Panc1 (cell line): ENCODE data around the gene ADGRB3. TPM values are rescaled to one million over a fixed set of nuclear protein-coding genes. Genes with fewer than 3 reads are reported as not detected.

Experiments used
- ATAC-seq: fragments of 200-7000 bp; cut with Tn5 transposase; 2 replicates; pipeline ENCODE4 v1.9.1; 2020; ENCODE audit warnings: mild to moderate bottlenecking, moderate library complexity
- BruUV-seq: library from RNA; stranded (reverse); fragments of 400-500 nt; replicated peaks from 2 replicates; lab custom pipeline; 2021; lab: Mats Ljungman, UMichigan
- CTCF ChIA-PET: fragments of 300-600 bp; sonication (Branson Sonifier 250); formaldehyde crosslinking; loops from one replicate; lab custom pipeline; 2022; ENCODE audit warnings: antibody characterized with exemption; lab: Charles Lee
- POLR2A ChIA-PET: fragments of 300-600 bp; sonication (Branson Sonifier 250); formaldehyde crosslinking; loops from one replicate; lab custom pipeline; 2022; ENCODE audit warnings: antibody characterized with exemption; lab: Charles Lee
- DNase-seq: peaks from one replicate; pipeline ENCODE4 v3.0.0-alpha.2; 2010; ENCODE audit warnings: low read depth, low spot score
- H3K27ac ChIP-seq: 2 replicates; pipeline ENCODE4 v1.5.1; 2011; ENCODE audit warnings: mild to moderate bottlenecking, low read length, inconsistent platforms
- H3K27me3 ChIP-seq: fragments of 200-500 bp; sonication (Bioruptor generic); 2 replicates; pipeline ENCODE4 v1.6.0; 2014; ENCODE audit warnings: low read length, inconsistent platforms; ENCODE audit not compliant: control insufficient read depth, insufficient read depth
- H3K36me3 ChIP-seq: fragments of 200-500 bp; sonication (Bioruptor generic); 2 replicates; pipeline ENCODE4 v1.5.1; 2014; ENCODE audit warnings: inconsistent platforms, mild to moderate bottlenecking, low read length, moderate library complexity; ENCODE audit not compliant: control insufficient read depth, insufficient read depth
- H3K4me1 ChIP-seq: 2 replicates; pipeline ENCODE4 v1.5.1; 2011; ENCODE audit warnings: inconsistent platforms, mild to moderate bottlenecking, low read length, moderate library complexity; ENCODE audit not compliant: control insufficient read depth, insufficient read depth
- H3K4me3 ChIP-seq, 2 experiments: 2 replicates each; pipeline ENCODE4 v1.5.1; 2011 to 2012; ENCODE audit warnings: low read depth in 2 of 2, low read length in 2 of 2, mild to moderate bottlenecking in 2 of 2, inconsistent platforms in 1 of 2, moderate library complexity in 1 of 2
- H3K9me3 ChIP-seq: fragments of 200-500 bp; sonication (Bioruptor generic); 2 replicates; pipeline ENCODE4 v1.5.1; 2014; ENCODE audit warnings: low read depth, mild to moderate bottlenecking, inconsistent platforms, low read length, moderate library complexity; ENCODE audit not compliant: control insufficient read depth, insufficient read depth
- POLR2AphosphoS5 ChIP-seq: IDR thresholded peaks from 2 replicates; pipeline ENCODE4 v1.6.1; 2012; ENCODE audit warnings: mild to moderate bottlenecking, low read depth, low read length, moderate library complexity
- REST ChIP-seq, 2 experiments: IDR thresholded peaks; 2 replicates each; pipeline ENCODE4 v1.6.1; 2011 to 2012; ENCODE audit warnings: low read depth in 2 of 2, control low read depth in 1 of 2, low read length in 1 of 2, mild to moderate bottlenecking in 1 of 2, moderate library complexity in 1 of 2; ENCODE audit not compliant: insufficient read depth in 1 of 2
- SIN3A ChIP-seq: IDR thresholded peaks from 2 replicates; pipeline ENCODE4 v1.6.1; 2012; ENCODE audit warnings: low read depth, mild to moderate bottlenecking, low read length, moderate library complexity, borderline replicate concordance; ENCODE audit not compliant: insufficient read depth
- TCF7L2 ChIP-seq: IDR thresholded peaks from 2 replicates; pipeline ENCODE4 v1.6.1; 2011; ENCODE audit warnings: mild to moderate bottlenecking, low read depth, low read length, inconsistent platforms
- in situ Hi-C: cut with HindIII; loops from 2 replicates; pipeline ENCODE4 v1.10.0; 2016; ENCODE audit warnings: low sequenced_read_pairs, low pct_unique_long_range_greater_than_20kb
- intact Hi-C: fragments of 100-400 bp; cut with micrococcal nuclease; formaldehyde crosslinking; loops from one replicate; pipeline ENCODE4 v1.10.0; 2022; ENCODE audit not compliant: unreplicated experiment
- total RNA-seq: library from RNA; stranded (reverse); gene quantifications from one replicate; pipeline ENCODE4 v1.2.1, GENCODE V29; 2021; ENCODE audit not compliant: unreplicated experiment
- TF ChIP-seq, protein P1 (sequence below): fragments of 450-650 bp; IDR thresholded peaks from 2 replicates; pipeline ENCODE4 v1.5.1; 2017; ENCODE audit warnings: mild to moderate bottlenecking

Gene ADGRB3
- total RNA-seq, 1 experiment from 2014 or later, result 0.10 TPM

DNA sequence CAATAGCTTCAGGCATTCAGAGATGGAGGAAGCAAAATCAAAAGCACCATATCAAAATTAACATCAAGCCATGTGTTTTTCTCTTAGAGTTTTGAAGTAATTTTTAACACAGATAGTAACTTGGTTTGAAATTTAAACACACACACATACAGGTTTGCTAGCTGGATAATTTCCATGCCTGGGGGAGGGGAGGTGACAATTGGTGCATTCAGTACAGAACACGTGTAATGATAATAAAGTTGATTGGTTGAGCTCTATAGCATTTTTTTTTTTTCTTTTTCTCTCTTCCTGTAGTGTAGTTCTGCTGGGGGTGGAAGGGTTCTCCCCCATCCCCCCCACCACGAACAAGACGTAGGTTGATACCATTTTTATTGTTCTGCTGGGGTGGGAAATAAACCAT lies 596.9 kb downstream of the ADGRB3 start:
- no peak overlapping the region for H3K4me3 ChIP-seq
- H3K27ac ChIP-seq, result no peak overlapping the region
- no peaks in the 10 kb centered on the region for H3K4me1 ChIP-seq
- H3K9me3 ChIP-seq, result no peaks in the 10 kb centered on the region; the same call in none of the 2 replicates
- ChIA-PET CTCF (no interaction called here), POLR2A (no interaction called here)
- ATAC-seq (no peak), DNase-seq (no peak)
- in situ Hi-C loops, result no loop called here
- TF ChIP-seq TCF7L2 (no peak), SIN3A (no peak), POLR2AphosphoS5 (no peak), REST (IDR thresholded peaks at IDR 0.05; ENCODE audit: insufficient read depth in 1 of 2, low read depth in 2 of 2, low read length in 1 of 2) (no peak)
- TF ChIP-seq, protein P1, sequence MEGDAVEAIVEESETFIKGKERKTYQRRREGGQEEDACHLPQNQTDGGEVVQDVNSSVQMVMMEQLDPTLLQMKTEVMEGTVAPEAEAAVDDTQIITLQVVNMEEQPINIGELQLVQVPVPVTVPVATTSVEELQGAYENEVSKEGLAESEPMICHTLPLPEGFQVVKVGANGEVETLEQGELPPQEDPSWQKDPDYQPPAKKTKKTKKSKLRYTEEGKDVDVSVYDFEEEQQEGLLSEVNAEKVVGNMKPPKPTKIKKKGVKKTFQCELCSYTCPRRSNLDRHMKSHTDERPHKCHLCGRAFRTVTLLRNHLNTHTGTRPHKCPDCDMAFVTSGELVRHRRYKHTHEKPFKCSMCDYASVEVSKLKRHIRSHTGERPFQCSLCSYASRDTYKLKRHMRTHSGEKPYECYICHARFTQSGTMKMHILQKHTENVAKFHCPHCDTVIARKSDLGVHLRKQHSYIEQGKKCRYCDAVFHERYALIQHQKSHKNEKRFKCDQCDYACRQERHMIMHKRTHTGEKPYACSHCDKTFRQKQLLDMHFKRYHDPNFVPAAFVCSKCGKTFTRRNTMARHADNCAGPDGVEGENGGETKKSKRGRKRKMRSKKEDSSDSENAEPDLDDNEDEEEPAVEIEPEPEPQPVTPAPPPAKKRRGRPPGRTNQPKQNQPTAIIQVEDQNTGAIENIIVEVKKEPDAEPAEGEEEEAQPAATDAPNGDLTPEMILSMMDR, result no peak
- intact Hi-C loops, result no loop called here
- no TSS peak for BruUV-seq
- H3K36me3 ChIP-seq, result no peaks in the 10 kb centered on the region
- H3K27me3 ChIP-seq, result no peaks in the 10 kb centered on the region

- BruUV-seq, result no TSS peak
- CTCF ChIA-PET, result no interaction called here
- no peak for TF ChIP-seq TCF7L2
- TF ChIP-seq, protein P1, result no peak
- TF ChIP-seq REST (IDR thresholded peaks at IDR 0.05; ENCODE audit: insufficient read depth in 1 of 2, low read depth in 2 of 2, low read length in 1 of 2), result no peak
- no peak for TF ChIP-seq POLR2AphosphoS5
- TF ChIP-seq SIN3A, result no peak
Measured at GRCh38 chr6:69232496-69232895, 597.4 kb downstream of the ADGRB3 start.

More at GRCh38 chr6:69232496-69232895, 597.4 kb downstream of the ADGRB3 start:
- H3K4me1 ChIP-seq, result no peaks in the 10 kb centered on the region
- POLR2A ChIA-PET, result no interaction called here
- no peaks in the 10 kb centered on the region for H3K36me3 ChIP-seq
- no peak overlapping the region for H3K4me3 ChIP-seq
- H3K27me3 ChIP-seq, result no peaks in the 10 kb centered on the region
- intact Hi-C loops, result no loop called here
- no peaks in the 10 kb centered on the region; the same call in none of the 2 replicates for H3K9me3 ChIP-seq
- H3K27ac ChIP-seq, result no peak overlapping the region
- DNase-seq (no peak), ATAC-seq (no peak)
- in situ Hi-C loops, result no loop called here
